Naive thymus-derived CD8-positive, alpha-beta T cell (primary cell): ENCODE measurements around the gene LRBA. TPM values are rescaled to one million over a fixed set of nuclear protein-coding genes. Genes with fewer than 3 reads are reported as not detected.

Source experiments
- ATAC-seq, 2 donors: fragments of 150-1000 bp; cut with Tn5 transposase in 1 of 2; sonication (Bioruptor Pico), chemical (Tn5 transposase) in 1 of 2; 1 replicate in 1 of 2; 2 replicates in 1 of 2; pipeline ENCODE4 v1.10.0; 2021; ENCODE audit warnings: mild to moderate bottlenecking in 2 of 2, moderate library complexity in 2 of 2
- POLR2A ChIA-PET: fragments of 350-600 bp; sonication (Branson Sonifier 250); formaldehyde crosslinking; loops from one replicate; lab custom pipeline; 2021; ENCODE audit warnings: antibody characterized with exemption; lab: Charles Lee
- DNase-seq, 10 donors: peaks; one replicate each; pipeline versions ENCODE4 v3.0.0 to v3.0.0-alpha.2; 2020 to 2022
- H3K27ac Mint-ChIP-seq, 10 donors: one replicate each; pipeline ENCODE4 v1.8.0; 2020 to 2022; ENCODE audit warnings: mild to moderate bottlenecking in 10 of 10, mixed read lengths in 10 of 10, moderate library complexity in 4 of 10, inconsistent platforms in 1 of 10
- H3K27me3 Mint-ChIP-seq, 5 donors: one replicate each; pipeline ENCODE4 v1.8.0; 2021 to 2022; ENCODE audit warnings: mixed read lengths in 5 of 5
- H3K36me3 Mint-ChIP-seq, 3 donors: one replicate each; pipeline ENCODE4 v1.8.0; 2020 to 2022; ENCODE audit warnings: mixed read lengths in 3 of 3, mild to moderate bottlenecking in 2 of 3, inconsistent platforms in 1 of 3
- H3K4me1 Mint-ChIP-seq, 4 donors: one replicate each; pipeline ENCODE4 v1.8.0; 2021 to 2022; ENCODE audit warnings: mixed read lengths in 4 of 4
- H3K4me3 Mint-ChIP-seq, 10 donors: one replicate each; pipeline ENCODE4 v1.8.0; 2020 to 2022; ENCODE audit warnings: mild to moderate bottlenecking in 10 of 10, mixed read lengths in 10 of 10, moderate library complexity in 6 of 10, inconsistent platforms in 1 of 10
- H3K9me3 Mint-ChIP-seq, 9 donors: one replicate each; pipeline ENCODE4 v1.8.0; 2020 to 2022; ENCODE audit warnings: mixed read lengths in 9 of 9, mild to moderate bottlenecking in 3 of 9, inconsistent platforms in 1 of 9, moderate library complexity in 1 of 9
- polyA plus RNA-seq, 3 donors: library from polyadenylated mRNA; unstranded; fragments of 300-500 nt; fragmentation: Illumina TruSeq; gene quantifications; one replicate each; pipeline ENCODE4 v1.2.3, GENCODE V29; 2021
- total RNA-seq, 8 experiments: library from RNA in 2 of 8; stranded (reverse) in 2 of 8; gene quantifications; one replicate each; pipeline ENCODE4 v1.2.3 and lab custom pipeline; 2021 to 2026

The LRBA gene
- total and polyA plus RNA-seq, 5 experiments from 2014 or later, result 16.4 to 57.7 (median 18.4) TPM

DNA sequence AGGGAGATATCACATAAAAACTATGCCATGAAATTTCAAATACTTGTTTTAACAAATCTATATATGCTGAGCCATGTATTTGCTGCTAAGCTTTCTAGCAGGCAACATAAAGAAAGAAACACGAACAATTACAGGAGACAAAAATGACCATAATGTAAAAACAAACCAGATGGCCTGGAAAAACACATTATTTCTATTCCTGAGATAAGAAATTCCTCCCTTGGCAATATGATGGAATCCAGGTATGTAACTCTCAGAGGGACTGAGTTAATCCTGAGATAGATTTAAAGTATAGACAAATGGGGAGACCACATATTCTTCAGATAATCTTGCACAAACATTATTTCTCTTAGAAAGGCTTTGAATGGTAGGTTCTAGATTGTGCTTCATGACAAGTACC is 657.3 kb downstream of the LRBA start:
- H3K27ac Mint-ChIP-seq, result no peak overlapping the region
- H3K9me3 Mint-ChIP-seq, result no peaks in the 10 kb centered on the region
- POLR2A ChIA-PET, result no interaction called here
- peaks cover 0 to 5% (median 0%) of the 10 kb centered on the region in 3 donors for H3K36me3 Mint-ChIP-seq
- no peak for DNase-seq
- ATAC-seq, result no peak
- H3K27me3 Mint-ChIP-seq, result no peaks in the 10 kb centered on the region
- peaks cover 0 to 5% (median 2%) of the 10 kb centered on the region in 4 donors for H3K4me1 Mint-ChIP-seq
- no peak overlapping the region for H3K4me3 Mint-ChIP-seq

DNA sequence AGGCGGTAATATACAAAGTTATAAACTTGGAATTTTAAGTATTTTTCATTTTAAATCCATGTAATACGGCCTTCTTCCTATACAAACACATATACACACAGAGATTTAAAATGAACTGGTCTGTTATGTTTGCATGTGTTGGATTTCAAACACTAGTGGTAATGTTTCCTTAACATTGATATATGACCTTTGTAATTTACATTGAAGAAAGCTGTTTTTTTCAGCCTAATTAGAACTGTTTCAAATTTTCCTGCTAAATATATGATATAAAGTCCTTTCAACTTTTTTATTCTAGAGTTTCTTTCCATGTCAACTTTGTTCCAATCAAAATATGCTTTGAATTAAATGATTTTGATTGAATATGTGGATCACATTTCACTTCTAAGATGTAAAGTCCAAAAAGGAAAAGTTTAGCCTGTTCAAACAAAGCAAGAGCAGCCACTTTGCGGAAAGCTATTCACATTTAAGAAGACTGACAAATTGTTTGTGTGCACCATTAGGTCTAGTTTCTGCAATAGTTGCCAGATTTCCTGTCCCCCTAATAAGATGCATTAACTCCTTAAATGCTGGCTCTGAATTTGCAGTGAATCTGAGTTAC is 659.1 kb downstream of the LRBA start:
- POLR2A ChIA-PET, result no interaction called here
- Mint-ChIP-seq H3K4me3 (no peak overlapping the region), H3K27ac (no peak overlapping the region), H3K9me3 (no peaks in the 10 kb centered on the region), H3K36me3 (no peaks in the 10 kb centered on the region), H3K4me1 (peaks cover 0 to 5% (median 0%) of the 10 kb centered on the region in 4 donors), H3K27me3 (no peaks in the 10 kb centered on the region)
- ATAC-seq (no peak), DNase-seq (no peak)

DNA sequence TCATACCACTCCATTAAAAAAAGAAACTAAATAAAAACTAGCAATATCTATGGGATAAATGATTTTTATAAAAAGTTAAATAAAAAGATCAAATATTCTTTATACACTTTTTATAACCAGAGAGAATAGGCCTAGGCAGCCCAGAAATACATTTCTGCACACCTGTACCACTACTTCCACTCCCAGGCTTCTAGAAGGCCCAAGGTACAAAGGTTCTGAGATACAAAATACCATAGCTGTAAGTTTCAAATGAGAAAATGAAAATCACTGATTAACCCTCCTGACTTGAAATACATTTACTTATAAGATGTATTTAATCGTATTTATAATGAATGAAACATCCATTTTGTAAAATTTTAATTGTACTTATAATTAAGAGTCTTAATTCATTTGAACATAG is 659.7 kb downstream of the LRBA start:
- Mint-ChIP-seq H3K4me3 (no peak overlapping the region), H3K27ac (no peak overlapping the region), H3K9me3 (no peaks in the 10 kb centered on the region), H3K36me3 (no peaks in the 10 kb centered on the region), H3K4me1 (peaks cover 0 to 5% (median 0%) of the 10 kb centered on the region in 4 donors), H3K27me3 (no peaks in the 10 kb centered on the region)
- DNase-seq (no peak), ATAC-seq (no peak)
- POLR2A ChIA-PET, result no interaction called here

DNA sequence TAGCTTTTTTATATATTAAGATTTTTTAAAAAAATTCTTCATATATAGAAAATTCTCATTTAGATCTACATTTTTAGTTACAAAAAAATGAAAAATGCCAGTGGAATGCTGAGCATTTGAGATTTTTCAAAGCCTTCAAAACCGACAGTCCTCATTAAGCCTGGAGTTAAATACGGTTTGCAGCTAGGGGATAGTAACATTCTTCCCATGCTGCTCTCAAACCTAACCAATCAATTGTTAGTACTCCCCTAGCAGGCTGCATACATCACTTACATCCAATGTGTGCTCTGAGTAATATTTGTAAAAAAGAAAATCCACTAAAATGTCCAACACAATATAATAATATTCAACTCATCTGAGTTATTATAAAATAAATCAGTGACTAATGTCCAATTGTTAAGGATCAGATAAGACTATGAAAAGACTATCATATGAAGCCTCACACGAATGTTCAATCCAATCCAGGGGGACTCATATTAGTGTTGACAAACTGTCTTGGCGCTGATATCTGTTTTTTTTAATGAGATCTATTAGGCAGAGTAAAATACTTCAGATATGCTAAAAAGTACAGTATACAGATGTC is 660.8 kb downstream of the LRBA start:
- Mint-ChIP-seq H3K4me1 (peaks cover 0 to 5% (median 0%) of the 10 kb centered on the region in 4 donors), H3K27ac (no peak overlapping the region)

DNA sequence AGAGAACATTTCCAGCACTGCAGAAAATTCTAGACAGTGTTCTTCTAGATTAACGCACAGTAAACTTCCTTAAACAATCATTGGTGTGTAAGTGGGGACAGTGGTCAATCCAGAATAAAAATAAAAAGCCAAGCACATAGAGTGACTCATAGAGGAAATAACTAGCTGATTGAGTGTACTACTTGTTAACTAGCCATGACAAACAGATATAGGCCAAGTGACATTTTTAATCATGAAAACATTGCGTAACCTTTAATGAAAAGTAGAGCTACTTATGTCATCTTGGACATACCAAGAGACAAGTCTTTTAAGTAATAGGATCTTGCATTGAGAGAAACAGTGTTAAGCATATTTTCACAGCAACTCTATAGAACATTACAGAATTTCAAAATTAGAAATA is 667.0 kb downstream of the LRBA start:
- H3K4me1 Mint-ChIP-seq, result peaks cover 0 to 2% (median 0%) of the 10 kb centered on the region in 4 donors
- ATAC-seq (no peak), DNase-seq (no peak)
- POLR2A ChIA-PET, result no interaction called here
- H3K4me3 Mint-ChIP-seq, result no peak overlapping the region
- no peaks in the 10 kb centered on the region for H3K27me3 Mint-ChIP-seq
- H3K27ac Mint-ChIP-seq, result no peak overlapping the region
- H3K36me3 Mint-ChIP-seq, result peaks cover 11 to 38% (median 35%) of the 10 kb centered on the region in 3 donors
- H3K9me3 Mint-ChIP-seq, result no peaks in the 10 kb centered on the region

More for the DNA sequence above, 660.8 kb downstream of the LRBA start:
- ATAC-seq (no peak), DNase-seq (no peak)
- H3K27me3 Mint-ChIP-seq, result no peaks in the 10 kb centered on the region
- H3K9me3 Mint-ChIP-seq, result no peaks in the 10 kb centered on the region
- POLR2A ChIA-PET, result no interaction called here
- H3K4me3 Mint-ChIP-seq, result no peak overlapping the region
- peaks cover 0 to 7% (median 4%) of the 10 kb centered on the region in 3 donors for H3K36me3 Mint-ChIP-seq

DNA sequence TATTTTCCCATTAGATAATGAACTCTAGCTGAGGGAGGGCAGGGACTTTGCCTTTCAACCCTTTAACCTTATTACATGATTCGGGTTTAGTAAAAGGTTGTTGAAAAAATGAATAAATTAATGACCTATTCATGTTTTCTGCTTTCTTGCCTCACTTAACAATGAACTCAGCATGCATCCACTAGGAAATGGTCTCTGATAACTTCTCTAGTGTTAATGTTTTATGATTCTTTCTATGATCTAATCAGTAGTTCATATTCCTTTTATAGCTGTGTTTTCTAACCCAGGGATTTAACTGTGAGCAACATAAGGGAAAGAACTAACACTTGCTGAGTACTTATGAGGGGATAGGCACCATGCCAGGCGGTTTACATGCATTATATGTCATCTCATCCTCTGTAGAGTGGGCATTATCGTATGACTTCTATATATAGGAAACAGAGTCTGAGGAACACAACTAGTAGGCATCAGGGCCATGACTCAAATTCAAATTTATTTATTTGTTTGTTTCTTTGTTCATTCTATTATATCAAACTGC is 669.8 kb downstream of the LRBA start:
- Mint-ChIP-seq H3K27ac (no peak overlapping the region), H3K4me1 (peaks cover 0 to 2% (median 0%) of the 10 kb centered on the region in 4 donors), H3K27me3 (no peaks in the 10 kb centered on the region), H3K36me3 (peaks cover 15 to 52% (median 40%) of the 10 kb centered on the region in 3 donors), H3K4me3 (no peak overlapping the region), H3K9me3 (no peaks in the 10 kb centered on the region)
- DNase-seq, result no peak
- POLR2A ChIA-PET, result no interaction called here
- no peak for ATAC-seq

DNA sequence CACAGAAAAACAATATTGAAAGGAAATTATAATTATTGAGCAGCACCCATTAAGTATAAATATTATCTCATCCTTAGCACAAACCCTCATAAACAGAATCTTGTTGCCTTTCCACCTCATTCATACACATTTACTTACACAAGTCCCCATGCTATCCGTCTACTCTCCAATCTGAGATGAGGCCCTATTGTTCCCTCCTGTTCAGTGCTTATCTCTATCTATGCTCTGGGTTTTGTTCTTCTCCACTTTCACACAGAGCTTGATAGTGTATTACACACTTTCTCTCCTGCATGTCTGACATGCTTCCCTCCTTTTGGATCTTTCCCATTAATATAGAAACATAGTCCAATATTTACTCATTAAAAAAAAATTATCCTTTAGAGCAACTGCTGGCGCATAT is 671.3 kb downstream of the LRBA start:
- POLR2A ChIA-PET, result no interaction called here
- Mint-ChIP-seq H3K4me3 (no peak overlapping the region), H3K36me3 (peaks cover 15 to 47% (median 37%) of the 10 kb centered on the region in 3 donors), H3K4me1 (peaks cover 0 to 2% (median 0%) of the 10 kb centered on the region in 4 donors), H3K27ac (peak overlapping the region in 1 of 10 donors; percentile 47), H3K9me3 (no peaks in the 10 kb centered on the region), H3K27me3 (no peaks in the 10 kb centered on the region)
- DNase-seq, result no peak
- no peak for ATAC-seq

DNA sequence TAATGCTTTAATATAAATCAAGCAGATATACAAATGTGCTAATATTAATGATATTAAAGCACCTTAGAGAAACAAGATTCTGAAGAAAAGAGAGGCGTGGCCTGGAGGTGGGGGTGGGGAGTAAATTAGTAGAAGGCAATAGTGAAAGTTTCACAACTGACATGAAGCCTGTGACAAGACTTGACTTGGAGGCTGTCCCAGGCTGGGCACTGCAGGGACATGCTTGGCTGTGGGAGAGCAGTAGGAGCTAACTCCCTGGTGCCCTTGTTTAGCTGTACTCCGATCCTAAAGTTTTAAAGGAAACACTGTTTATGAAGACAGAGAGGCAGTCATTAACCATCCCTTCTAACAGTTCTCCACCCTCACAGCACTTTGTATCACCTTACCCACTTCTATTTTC is 672.1 kb downstream of the LRBA start:
- ATAC-seq (no peak), DNase-seq (no peak)
- no peak overlapping the region for H3K4me3 Mint-ChIP-seq
- no peaks in the 10 kb centered on the region for H3K27me3 Mint-ChIP-seq
- POLR2A ChIA-PET, result no interaction called here
- H3K27ac Mint-ChIP-seq, result no peak overlapping the region
- H3K9me3 Mint-ChIP-seq, result no peaks in the 10 kb centered on the region
- H3K4me1 Mint-ChIP-seq, result peaks cover 0 to 2% (median 0%) of the 10 kb centered on the region in 4 donors
- H3K36me3 Mint-ChIP-seq, result peaks cover 15 to 39% (median 29%) of the 10 kb centered on the region in 3 donors

DNA sequence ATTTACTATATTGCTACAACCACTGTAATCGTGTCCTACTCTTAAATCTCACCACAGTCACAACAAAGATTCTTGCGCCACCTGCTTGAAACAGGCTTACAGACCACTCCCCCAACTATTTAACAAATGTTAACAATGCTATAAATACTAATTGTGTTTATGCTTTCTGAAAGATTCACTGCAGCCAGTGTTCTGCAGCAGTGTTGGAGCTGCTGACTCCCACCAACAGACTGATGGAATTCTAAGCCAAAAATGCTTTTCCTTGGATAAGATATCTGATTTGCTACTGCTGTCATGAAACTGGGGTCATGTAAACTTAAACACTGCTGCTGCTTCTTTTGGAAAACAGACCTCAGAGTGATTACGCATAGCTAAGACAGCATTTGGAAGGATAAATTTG is 677.4 kb downstream of the LRBA start:
- Mint-ChIP-seq H3K27ac (no peak overlapping the region), H3K27me3 (no peaks in the 10 kb centered on the region), H3K9me3 (no peaks in the 10 kb centered on the region), H3K36me3 (peaks cover 5 to 29% (median 24%) of the 10 kb centered on the region in 3 donors), H3K4me3 (no peak overlapping the region), H3K4me1 (no peaks in the 10 kb centered on the region)
- no peak for ATAC-seq
- POLR2A ChIA-PET, result no interaction called here
- DNase-seq, result no peak

DNA sequence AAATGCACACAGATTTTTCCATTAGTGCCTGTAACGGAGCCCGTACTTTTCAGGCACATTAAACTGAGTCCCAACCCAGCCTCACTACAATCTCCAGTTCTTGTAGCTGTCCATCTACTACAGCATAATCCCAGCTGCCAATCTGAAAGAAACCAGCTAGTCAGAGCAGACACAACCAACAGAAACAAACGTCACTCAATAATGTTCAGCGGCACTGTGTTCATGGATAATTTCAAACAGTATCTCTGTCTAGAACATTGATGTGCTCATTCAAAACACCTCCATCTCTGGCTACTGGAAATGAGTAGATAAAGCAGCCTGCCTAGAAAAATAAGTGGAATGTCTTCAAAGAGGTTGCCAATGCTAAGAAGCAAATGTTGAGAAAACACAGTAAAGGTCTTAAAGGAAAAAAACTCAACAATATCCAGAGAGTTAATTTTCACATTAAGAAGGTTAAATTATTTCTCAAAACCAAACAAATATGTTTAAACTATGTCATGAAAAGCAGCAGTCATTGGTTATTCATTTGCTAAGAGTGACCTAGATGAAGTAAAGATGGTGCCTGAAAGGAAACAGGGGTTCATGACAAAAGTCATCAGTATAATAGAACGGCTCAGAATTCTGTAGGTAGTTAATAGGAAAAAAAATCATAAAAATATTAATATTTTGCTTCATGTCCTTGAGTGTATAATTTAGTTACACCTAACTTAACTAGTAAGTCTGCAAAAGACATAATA is 678.2 kb downstream of the LRBA start:
- no peak overlapping the region for H3K4me3 Mint-ChIP-seq
- POLR2A ChIA-PET, result no interaction called here
- no peaks in the 10 kb centered on the region for H3K9me3 Mint-ChIP-seq
- no peak overlapping the region for H3K27ac Mint-ChIP-seq
- DNase-seq, result no peak
- no peak for ATAC-seq
- H3K27me3 Mint-ChIP-seq, result no peaks in the 10 kb centered on the region
- no peaks in the 10 kb centered on the region for H3K4me1 Mint-ChIP-seq
- H3K36me3 Mint-ChIP-seq, result peaks cover 5 to 26% (median 25%) of the 10 kb centered on the region in 3 donors

DNA sequence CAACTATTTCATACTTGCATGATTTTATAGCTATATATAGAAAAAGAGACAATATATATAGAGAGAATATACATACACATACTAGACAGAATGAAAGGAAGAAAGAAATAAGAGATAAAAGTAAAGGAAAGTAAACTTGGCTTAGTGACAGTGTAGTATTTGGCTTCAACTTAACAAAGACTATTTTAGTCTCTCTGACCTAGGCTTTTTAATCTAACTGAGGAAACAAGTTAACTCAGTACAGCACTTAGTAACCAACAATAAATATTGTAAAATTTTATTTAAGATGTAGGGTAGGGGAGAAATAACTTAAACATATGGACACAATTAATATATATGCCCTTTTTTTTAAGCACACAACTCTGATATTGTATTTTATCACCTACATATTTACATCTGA is 682.1 kb downstream of the LRBA start:
- ATAC-seq, result no peak
- no peaks in the 10 kb centered on the region for H3K9me3 Mint-ChIP-seq
- peaks cover 0 to 1% (median 0%) of the 10 kb centered on the region in 4 donors for H3K4me1 Mint-ChIP-seq
- H3K36me3 Mint-ChIP-seq, result peaks cover 0 to 15% (median 11%) of the 10 kb centered on the region in 3 donors
- no peak for DNase-seq
- POLR2A ChIA-PET, result no interaction called here
- no peak overlapping the region for H3K27ac Mint-ChIP-seq
- H3K4me3 Mint-ChIP-seq, result no peak overlapping the region
- H3K27me3 Mint-ChIP-seq, result no peaks in the 10 kb centered on the region

DNA sequence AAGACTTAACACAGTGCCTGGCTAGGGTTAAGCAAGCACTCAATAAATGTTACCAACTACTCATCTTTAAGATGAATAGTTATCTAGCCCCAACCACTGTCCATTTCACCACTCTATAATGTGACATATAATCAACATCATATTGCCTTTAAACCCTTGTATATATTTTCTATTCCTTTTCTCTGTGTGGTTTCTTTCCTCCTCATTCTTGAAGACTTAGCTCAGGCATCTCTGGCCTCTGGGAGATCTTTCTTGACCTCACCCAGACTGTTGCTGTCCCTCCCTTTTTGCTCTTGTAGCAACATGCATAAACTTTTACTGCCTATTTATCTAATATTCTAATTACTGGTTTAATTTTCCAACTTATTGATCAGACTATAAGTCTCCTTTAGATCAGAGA is 683.0 kb downstream of the LRBA start:
- Mint-ChIP-seq H3K27ac (no peak overlapping the region), H3K36me3 (peaks cover 0 to 13% (median 11%) of the 10 kb centered on the region in 3 donors), H3K27me3 (no peaks in the 10 kb centered on the region), H3K9me3 (no peaks in the 10 kb centered on the region), H3K4me3 (no peak overlapping the region), H3K4me1 (peaks cover 0 to 1% (median 0%) of the 10 kb centered on the region in 4 donors)
- DNase-seq, result no peak
- POLR2A ChIA-PET, result no interaction called here
- ATAC-seq, result no peak

DNA sequence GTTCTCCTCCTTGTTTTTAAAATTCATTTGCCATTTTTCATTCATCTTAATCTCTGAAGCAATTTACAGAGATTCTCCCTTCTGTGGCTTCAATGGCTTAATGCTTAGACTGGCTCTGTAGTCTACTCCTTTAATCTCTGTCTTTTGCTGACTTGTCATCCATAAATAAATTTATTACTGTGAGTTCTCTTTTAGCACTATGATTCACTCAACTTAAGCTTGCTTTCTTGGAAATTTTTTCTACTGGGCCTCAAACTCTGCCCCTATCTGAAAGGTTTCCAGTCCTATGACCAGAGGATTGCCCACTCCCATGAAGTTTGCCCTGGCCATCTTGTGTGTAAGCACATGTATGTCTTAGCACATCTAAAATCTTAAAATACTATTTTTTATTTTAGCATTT is 685.7 kb downstream of the LRBA start:
- POLR2A ChIA-PET, result no interaction called here

More for the DNA sequence above, 685.7 kb downstream of the LRBA start:
- peaks cover 0 to 1% (median 0%) of the 10 kb centered on the region in 4 donors for H3K4me1 Mint-ChIP-seq
- no peaks in the 10 kb centered on the region for H3K27me3 Mint-ChIP-seq
- ATAC-seq (no peak), DNase-seq (no peak)
- no peaks in the 10 kb centered on the region for H3K9me3 Mint-ChIP-seq
- no peak overlapping the region for H3K27ac Mint-ChIP-seq
- peaks cover 4 to 27% (median 23%) of the 10 kb centered on the region in 3 donors for H3K36me3 Mint-ChIP-seq
- no peak overlapping the region for H3K4me3 Mint-ChIP-seq
